Chondrocyte (in vitro differentiated cells): ENCODE data around the gene PHKG1. TPM values are rescaled to one million over a fixed set of nuclear protein-coding genes. Genes with fewer than 3 reads are reported as not detected.
A peak's percentile ranks its signal among the peaks of the same experiment; 100 is the strongest.
"Not testable (repeated sequence)": the region's sequence is repeated elsewhere in the genome, so short reads cannot be mapped to it uniquely, and the experiment has no call there.

ENCODE experiments used
- DNase-seq: peaks from one replicate; pipeline ENCODE4 v3.0.0; 2021; ENCODE audit warnings: mixed read lengths, low spot score
- H3K27ac Mint-ChIP-seq: one replicate; pipeline ENCODE4 v1.8.0; 2021; ENCODE audit warnings: mild to moderate bottlenecking, moderate library complexity, mixed read lengths; ENCODE audit not compliant: unreplicated experiment
- H3K27me3 Mint-ChIP-seq: 2 replicates; pipeline ENCODE4 v1.8.0; 2021; ENCODE audit warnings: low read depth, mixed read lengths
- H3K36me3 Mint-ChIP-seq: 2 replicates; pipeline ENCODE4 v1.8.0; 2021; ENCODE audit warnings: low read depth, mixed read lengths
- H3K4me1 Mint-ChIP-seq: 2 replicates; pipeline ENCODE4 v1.8.0; 2021; ENCODE audit warnings: low read depth, mild to moderate bottlenecking, mixed read lengths
- H3K4me3 Mint-ChIP-seq: one replicate; pipeline ENCODE4 v1.8.0; 2021; ENCODE audit warnings: mild to moderate bottlenecking, moderate library complexity, mixed read lengths; ENCODE audit not compliant: unreplicated experiment
- H3K9me3 Mint-ChIP-seq: 2 replicates; pipeline ENCODE4 v1.8.0; 2021; ENCODE audit warnings: low read depth, mixed read lengths
- total RNA-seq: library from RNA; stranded (reverse); gene quantifications from 3 replicates; pipeline ENCODE4 v1.2.1, GENCODE V29; 2021
- TF ChIP-seq, protein P1 (sequence below): fragments of 200-600 bp; sonication (generic); IDR thresholded peaks from 2 replicates; pipeline ENCODE4 v1.5.0; 2021; ENCODE audit warnings: antibody characterized with exemption, mild to moderate bottlenecking, moderate library complexity

Gene PHKG1
- total RNA-seq, 1 donor from 2014 or later: 0.15 TPM

DNA sequence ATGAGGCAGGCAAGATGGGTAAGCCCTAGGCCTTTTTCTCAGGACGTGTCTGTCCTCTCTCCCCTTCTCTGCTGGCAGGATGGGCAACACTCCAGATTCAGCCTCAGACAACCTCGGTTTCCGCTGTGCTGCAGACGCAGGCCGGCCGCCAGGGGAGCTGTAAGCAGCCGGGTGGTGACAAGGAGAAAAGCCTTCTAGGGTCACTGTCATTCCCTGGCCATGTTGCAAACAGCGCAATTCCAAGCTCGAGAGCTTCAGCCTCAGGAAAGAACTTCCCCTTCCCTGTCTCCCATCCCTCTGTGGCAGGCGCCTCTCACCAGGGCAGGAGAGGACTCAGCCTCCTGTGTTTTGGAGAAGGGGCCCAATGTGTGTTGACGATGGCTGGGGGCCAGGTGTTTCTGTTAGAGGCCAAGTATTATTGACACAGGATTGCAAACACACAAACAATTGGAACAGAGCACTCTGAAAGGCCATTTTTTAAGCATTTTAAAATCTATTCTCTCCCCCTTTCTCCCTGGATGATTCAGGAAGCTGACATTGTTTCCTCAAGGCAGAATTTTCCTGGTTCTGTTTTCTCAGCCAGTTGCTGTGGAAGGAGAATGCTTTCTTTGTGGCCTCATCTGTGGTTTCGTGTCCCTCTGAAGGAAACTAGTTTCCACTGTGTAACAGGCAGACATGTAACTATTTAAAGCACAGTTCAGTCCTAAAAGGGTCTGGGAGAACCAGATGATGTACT, 13.1 kb downstream of the PHKG1 start:
- no peaks in the 10 kb centered on the region for H3K9me3 Mint-ChIP-seq
- peaks cover 15% of the 10 kb centered on the region for H3K36me3 Mint-ChIP-seq
- no peak overlapping the region for H3K4me3 Mint-ChIP-seq
- TF ChIP-seq, protein P1, sequence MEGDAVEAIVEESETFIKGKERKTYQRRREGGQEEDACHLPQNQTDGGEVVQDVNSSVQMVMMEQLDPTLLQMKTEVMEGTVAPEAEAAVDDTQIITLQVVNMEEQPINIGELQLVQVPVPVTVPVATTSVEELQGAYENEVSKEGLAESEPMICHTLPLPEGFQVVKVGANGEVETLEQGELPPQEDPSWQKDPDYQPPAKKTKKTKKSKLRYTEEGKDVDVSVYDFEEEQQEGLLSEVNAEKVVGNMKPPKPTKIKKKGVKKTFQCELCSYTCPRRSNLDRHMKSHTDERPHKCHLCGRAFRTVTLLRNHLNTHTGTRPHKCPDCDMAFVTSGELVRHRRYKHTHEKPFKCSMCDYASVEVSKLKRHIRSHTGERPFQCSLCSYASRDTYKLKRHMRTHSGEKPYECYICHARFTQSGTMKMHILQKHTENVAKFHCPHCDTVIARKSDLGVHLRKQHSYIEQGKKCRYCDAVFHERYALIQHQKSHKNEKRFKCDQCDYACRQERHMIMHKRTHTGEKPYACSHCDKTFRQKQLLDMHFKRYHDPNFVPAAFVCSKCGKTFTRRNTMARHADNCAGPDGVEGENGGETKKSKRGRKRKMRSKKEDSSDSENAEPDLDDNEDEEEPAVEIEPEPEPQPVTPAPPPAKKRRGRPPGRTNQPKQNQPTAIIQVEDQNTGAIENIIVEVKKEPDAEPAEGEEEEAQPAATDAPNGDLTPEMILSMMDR: peak; percentile 56
- H3K27ac Mint-ChIP-seq: peak overlapping the region; percentile 89
- no peaks in the 10 kb centered on the region for H3K27me3 Mint-ChIP-seq
- peak; percentile 87 for DNase-seq
- H3K4me1 Mint-ChIP-seq: peaks cover 22% of the 10 kb centered on the region

DNA sequence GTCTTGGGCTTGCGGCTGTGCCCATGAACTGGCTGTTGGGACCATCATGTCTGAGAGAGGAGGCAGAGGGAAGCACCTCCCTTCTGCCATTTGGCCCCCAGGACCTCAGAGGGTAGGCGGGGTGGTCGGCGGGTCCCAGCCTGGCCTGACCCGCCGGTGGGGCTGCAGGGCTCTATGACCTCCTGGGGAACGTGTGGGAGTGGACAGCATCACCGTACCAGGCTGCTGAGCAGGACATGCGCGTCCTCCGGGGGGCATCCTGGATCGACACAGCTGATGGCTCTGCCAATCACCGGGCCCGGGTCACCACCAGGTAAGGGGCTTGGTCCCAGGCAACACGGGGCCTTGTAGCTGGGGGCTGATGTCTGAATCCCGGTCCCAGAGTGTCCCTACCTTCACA, 14.6 kb downstream of the PHKG1 start:
- Mint-ChIP-seq H3K36me3 (peaks cover 17% of the 10 kb centered on the region), H3K27ac (no peak overlapping the region), H3K4me3 (no peak overlapping the region), H3K27me3 (no peaks in the 10 kb centered on the region), H3K9me3 (no peaks in the 10 kb centered on the region), H3K4me1 (peaks cover 27% of the 10 kb centered on the region)
- TF ChIP-seq, protein P1: no peak
- DNase-seq: peak; percentile 87

DNA sequence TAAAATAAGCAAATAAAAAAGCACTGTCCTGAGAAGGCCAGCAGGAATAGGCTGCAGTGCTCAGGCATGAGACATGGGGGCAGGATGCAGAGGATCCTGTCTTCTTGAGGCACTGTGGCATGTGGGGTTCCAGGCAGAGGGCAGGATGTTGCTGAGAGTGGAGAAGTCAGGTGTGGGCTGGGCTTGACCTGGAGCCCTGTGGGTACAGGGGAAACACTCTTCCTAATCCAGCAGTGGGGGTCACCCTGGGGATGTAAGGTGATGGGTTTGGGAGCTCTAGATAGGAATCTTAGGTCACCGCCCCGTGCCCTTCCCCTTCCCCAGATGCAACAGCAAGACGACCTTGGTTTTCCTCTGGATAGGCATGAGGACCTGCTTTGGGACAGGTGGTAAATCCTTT, 15.1 kb downstream of the PHKG1 start:
- Mint-ChIP-seq H3K27me3 (no peaks in the 10 kb centered on the region), H3K27ac (no peak overlapping the region), H3K36me3 (peaks cover 20% of the 10 kb centered on the region), H3K4me1 (peaks cover 28% of the 10 kb centered on the region), H3K4me3 (no peak overlapping the region), H3K9me3 (no peaks in the 10 kb centered on the region)
- TF ChIP-seq, protein P1: no peak
- peak; percentile 25 for DNase-seq

DNA sequence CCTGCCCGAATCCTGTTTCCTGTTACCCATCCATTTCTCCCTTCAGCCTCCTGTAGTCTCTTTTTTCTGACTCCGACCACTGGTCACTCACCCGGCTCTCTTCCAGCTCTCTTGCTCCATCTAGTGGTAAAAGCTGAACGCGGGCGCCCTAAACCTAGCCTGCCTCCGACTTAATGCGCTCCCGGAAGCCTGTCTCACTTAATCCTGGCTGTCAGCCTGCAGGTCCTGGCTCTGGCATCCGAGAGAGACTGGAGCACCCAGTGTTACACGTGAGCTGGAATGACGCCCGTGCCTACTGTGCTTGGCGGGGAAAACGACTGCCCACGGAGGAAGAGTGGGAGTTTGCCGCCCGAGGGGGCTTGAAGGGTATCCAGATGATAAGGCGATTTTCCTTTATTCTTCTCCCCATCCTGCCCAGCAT, 18.4 kb downstream of the PHKG1 start:
- Mint-ChIP-seq H3K4me1 (peaks cover 18% of the 10 kb centered on the region), H3K9me3 (no peaks in the 10 kb centered on the region), H3K36me3 (peaks cover 23% of the 10 kb centered on the region), H3K27ac (peak overlapping the region; percentile 86), H3K4me3 (no peak overlapping the region), H3K27me3 (no peaks in the 10 kb centered on the region)
- TF ChIP-seq, protein P1: peak; percentile 94
- peak; percentile 86 for DNase-seq

DNA sequence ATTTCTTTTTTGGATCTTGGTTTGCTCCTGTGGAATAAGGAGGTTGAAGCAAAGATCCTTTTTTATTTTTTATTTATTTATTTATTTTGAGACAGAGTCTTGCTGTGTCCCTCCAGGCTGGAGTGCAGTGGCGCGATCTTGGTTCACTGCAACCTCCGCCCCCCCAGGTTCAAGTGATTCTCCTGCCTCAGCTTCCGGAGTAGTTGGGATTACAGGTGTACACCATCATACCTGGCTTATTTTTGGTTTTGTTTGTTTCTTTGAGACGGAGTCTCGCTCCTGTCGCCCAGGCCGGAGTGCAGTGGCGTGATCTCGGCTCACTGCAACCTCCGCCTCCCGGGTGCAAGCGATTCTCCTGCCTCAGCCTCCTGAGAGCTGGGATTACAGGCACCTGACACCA, 26.4 kb downstream of the PHKG1 start:
- peak; percentile 33 for DNase-seq
- not testable (repeated sequence) for H3K27ac Mint-ChIP-seq, H3K4me3 Mint-ChIP-seq, H3K27me3 Mint-ChIP-seq, H3K9me3 Mint-ChIP-seq
- Mint-ChIP-seq H3K36me3 (peaks cover 25% of the 10 kb centered on the region), H3K4me1 (peaks cover 27% of the 10 kb centered on the region)
